Cardiac septum (tissue), 1 donor: ENCODE data around the gene CDH23. TPM values are rescaled to one million over a fixed set of nuclear protein-coding genes. Genes with fewer than 3 reads are reported as not detected.

Experiments used
- DNase-seq: peaks from one replicate; pipeline ENCODE4 v3.0.0-alpha.2; 2020; ENCODE audit warnings: low spot score
- intact Hi-C: fragments of 100-400 bp; cut with DNase I; formaldehyde crosslinking; loops from one replicate; pipeline ENCODE4 v1.14.0; 2022
- total RNA-seq: library from RNA; stranded (reverse); fragmentation: NEBNext Ultra II Directional; extraction: Animal tissue kit (Norgen Biotek cat#: 25700); gene quantifications from one replicate; pipeline ENCODE4 v1.2.1, GENCODE V29; 2021
- donor health status: DM: no; HTN: no; CAD: no.

CDH23 gene
- total RNA-seq, 1 donor from 2014 or later, result 9.3 TPM

DNA sequence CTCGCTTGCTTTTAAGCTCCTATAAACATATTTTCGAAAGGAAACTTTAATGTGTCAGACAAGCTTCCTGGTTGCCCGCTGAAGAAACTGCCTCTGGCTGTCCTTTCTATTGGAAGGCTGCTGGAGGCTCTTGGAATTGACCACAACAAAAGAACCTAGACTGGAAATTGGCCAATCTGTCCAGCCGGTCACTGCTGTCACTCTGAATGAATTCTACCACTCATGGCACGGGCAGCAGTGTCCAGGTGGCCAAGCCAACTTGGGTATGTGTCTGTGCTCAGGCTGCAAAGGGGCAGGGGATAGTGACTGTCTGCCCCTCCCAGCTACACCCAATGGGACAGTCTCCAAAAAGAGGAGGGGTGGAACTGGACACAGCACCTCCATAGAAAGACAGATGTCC is 57.6 kb downstream of the CDH23 start:
- intact Hi-C loops, result no loop called here
- DNase-seq, result no peak

DNA sequence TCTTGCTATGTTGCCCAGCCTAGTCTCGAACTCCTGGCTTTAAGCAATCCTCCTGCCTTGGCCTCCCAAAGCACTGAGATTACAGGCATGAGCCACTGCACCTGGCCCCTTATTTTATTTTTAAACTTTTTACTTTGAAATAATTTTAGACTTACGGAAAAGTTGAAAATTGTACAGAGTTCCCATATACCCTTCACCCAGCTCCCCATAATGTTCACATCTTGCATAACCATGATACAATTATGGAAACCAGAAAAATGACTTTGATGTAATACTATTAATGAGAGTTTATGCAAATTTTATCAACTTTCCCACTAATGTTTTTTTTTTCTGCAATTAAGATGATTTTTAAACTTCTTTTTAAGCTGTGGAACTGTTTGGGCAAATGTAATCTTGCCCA is 58.3 kb downstream of the CDH23 start:
- intact Hi-C loops, result no loop called here
- DNase-seq, result no peak

DNA sequence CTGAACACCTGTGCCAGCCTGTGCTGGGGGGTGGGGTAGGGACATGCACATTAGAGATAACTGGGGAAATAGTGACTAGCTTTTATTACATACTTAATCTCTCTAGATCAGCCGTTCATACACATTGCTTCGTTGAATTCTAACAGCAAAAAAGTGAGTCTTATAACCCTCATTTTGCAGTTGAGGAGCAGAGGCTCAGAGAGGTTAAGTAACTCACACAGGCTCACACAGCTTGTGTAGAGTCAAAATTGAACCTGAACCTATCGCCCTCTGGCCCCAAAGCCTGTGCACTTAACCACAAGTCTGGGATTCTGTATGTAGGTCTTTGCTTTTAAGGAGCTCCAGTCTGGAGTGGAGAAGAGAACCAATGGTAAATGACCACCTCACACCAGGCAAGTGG is 59.9 kb downstream of the CDH23 start:
- no peak for DNase-seq
- intact Hi-C loops, result no loop called here

DNA sequence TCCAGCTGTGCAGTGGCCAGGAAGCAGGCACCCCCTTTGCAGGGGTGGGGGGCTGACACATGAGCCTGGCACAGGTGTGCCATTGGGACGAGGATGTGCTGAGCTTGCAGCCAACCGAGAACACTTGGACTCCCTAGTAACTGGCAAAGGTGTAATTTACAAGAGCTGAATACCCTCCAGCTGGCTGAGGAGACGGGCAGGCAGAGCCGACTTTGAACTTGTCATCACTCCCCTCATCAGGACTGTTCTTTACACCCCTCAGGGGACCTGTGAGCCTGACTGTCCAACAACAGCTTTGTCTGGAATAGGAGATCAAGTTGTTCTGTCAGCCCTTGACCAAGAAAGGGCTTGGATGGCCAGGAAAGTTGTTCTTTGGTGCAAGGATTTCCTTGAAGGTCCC is 61.2 kb downstream of the CDH23 start:
- intact Hi-C loops, result no loop called here
- no peak for DNase-seq

DNA sequence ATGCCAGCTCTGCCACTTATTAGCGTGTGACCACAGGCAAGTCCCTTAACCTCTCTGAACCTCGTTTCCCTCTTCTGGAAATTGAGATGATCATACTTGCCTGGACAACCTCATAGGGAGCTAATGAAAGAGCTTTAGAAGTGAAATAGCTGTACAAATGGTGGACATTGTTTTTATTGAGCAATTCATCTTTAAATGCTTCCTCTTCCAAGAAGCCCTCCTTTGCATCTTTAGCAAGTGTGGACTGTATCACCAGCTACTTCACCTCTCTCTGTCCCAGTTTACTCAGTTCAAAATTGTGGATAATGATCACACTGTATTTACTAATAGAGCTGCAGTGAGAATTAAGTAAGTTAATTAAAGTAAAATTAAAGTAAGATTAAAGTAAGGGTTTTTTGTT is 61.7 kb downstream of the CDH23 start:
- intact Hi-C loops, result no loop called here
- DNase-seq, result no peak

DNA sequence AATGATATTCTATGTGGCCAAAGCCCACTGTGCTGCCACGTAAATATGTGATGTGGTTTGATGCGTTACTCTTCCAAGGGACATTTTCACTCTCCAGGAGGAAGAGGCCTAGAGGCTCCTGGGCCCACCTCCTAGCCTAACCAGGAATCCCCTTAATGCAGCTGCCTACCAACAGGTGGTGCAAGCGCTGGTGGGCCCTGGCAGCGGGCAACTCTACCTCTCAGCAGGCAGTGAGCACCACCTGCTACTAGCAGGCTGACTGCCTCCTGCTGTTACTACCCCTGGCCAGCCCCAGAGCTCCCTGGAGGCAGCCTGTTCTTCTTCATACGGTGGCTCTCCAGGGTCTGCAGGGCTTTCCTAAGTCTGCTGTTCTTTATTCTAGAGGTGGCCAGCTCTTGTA is 62.8 kb downstream of the CDH23 start:
- intact Hi-C loops, result no loop called here
- no peak for DNase-seq

DNA sequence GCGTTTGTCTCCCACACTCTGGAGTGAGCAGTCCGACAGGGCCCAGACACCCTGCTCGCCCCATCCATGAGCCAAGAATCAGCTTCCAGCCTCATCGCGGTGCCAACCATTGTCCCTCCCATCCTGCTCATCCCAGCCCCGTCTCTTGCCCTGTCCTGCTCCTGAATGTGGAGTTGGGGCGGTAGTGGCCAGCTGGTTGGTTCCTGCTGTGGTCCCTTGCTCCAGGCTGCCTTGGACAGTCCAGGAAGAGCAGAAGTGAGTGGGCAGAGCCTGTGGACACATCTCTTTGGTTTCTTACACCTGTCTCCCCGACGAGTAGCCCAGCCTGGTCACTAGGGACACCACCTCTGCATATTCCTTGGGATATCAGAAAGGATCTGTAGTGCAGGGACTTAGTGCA is 63.9 kb downstream of the CDH23 start:
- intact Hi-C loops, result no loop called here
- DNase-seq, result no peak

DNA sequence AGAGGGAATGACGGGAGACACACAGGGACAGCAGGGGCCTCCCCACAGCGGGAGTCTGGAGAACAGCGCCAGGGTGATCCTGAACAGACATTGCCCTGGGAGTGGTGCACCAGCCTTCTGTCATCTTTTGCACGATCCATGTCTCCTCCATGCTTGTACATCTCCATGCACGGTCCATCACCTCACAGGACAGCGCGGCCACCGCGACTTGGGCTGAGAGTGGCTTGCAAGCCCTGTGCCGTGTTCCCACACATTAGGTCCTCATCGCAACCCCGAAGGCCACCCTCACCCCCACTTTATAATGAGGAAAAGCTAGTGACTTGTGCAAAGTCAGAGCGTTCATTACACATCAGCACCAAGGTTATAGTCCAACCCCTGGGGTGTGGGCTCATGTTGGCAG is 64.7 kb downstream of the CDH23 start:
- DNase-seq, result no peak
- intact Hi-C loops, result no loop called here

DNA sequence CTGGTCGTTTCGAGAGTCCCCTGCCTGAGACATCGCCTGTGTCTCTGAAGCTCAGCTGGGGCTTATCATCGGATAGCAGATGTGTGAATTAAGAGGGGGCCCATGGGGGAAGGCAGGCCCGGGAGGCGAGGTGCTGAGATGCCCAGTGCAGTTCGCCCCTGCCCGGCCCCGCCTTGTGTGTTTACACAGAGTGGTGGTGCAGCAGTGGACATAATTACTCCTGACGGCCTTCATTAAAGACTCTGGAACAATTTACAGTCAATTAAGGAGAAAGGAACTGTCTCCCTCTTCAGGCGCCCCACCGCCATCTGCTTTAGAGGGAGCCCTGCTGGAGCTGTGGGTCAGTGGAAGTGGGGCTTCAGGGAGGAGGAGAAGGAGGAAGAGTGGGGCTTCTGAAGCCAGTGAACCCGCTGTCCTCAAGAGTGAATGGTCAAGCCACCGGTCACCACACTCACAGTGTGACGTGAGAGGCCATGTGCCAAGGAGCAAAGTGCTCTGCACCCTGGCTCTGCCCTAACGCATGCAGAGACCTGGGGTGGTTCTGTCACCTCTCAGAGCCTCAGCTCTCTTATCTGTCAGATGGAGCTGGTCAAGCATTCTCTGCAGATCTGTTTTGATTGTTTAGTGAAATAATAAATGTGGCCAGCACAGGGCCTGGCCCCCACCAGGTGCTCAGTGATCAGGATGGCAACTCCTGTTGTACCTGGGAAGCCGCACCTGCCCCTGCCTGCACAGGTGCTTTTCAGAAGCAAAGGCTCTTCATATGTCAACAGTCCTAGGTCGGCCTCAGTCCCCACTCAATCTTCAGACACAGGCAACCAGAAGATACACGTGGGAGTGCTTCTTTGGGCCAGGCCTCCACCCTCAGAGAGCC is 65.6 kb downstream of the CDH23 start:
- DNase-seq, result no peak
- intact Hi-C loops, result no loop called here

DNA sequence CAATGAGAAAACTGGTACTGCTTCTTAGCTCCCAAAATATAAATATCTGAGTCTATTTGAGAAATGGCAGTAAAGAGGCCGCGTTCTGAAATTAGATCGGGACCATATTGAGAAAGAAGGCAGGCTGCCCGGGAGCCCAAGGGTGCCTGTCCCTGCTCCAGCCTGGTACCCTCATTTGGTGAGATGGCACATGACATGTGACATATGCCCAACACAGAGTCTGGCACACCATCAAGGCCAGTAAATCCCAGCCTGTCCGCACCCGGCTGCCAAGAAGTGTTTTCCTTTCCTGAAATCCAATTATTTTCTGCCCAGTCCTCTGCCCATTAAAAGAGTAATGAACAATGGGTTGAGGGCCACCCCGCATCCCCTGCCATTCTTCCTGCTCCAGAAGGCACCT is 66.4 kb downstream of the CDH23 start:
- intact Hi-C loops, result no loop called here
- DNase-seq, result no peak

DNA sequence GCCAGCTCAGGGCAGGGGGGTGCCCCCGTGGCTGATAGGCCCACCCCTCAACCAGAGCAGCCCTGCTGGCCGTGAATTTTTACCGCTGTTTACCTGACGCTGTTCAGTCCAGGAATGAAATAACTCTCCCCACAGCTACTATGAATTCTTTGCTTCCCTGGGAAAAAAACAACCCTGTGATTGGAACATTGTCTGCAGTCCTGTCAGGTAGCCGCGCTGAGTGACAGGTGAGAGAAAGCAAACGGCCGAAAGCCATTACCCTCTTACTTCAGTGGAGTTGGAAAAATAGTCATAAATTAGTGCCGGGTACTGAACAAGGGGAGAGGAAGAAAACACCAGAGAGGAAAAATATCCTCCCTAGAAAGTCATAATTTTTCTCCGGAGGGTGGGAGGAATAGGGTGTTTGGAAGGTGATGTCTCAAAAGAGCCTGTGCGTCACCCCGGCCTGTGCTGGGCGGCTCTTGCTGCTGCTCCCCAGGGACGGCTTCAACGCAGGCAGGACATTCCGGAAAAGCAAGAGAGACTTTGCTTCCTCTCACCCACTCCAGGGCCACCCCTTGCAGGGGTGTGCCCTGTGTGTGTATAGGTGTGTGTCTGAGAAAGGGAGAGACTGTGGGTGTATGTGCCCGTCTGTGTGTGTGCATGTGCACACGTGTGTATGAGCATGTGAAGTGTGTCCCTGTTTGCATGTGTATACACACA is 69.0 kb downstream of the CDH23 start:
- intact Hi-C loops, result no loop called here
- no peak for DNase-seq

DNA sequence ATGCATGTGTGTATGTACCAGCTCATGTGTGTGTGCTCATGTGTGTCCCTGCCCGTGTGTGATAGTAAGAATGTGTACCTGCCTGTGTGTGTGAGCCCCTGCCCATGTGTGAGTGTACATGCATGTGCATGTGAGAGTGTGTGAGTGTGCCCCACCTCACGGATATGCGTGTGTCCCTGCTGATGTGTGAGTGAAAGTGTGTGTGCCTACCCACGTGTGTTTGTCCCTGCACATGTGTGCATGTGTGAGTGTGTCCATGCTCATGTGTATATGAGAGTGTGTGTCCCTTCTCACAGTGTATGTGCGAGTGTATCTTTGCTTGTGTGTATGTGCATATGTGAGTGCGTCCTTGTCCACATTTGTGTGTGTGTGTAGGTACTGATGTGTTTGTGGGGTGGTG is 69.6 kb downstream of the CDH23 start:
- intact Hi-C loops, result no loop called here
- no peak for DNase-seq

DNA sequence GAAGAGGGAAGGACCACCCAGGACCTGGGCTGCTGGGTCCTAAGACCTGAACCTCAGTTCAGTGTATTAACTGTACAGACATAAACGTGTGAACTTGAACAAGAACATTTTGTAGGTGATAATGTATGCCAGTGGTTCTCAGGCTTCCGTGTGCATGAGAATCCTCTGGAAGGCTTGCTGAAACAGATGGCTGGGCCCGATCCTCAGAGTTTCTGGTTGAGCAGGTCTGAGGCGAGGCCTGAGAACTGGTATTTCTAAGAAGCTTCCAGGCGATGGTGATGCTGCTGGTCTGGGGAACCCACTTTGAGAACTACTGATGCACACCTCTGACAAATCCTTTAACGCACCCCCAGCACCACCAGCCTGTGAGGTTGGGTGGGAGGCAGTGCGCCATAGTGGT is 70.4 kb downstream of the CDH23 start:
- intact Hi-C loops, result no loop called here
- no peak for DNase-seq

DNA sequence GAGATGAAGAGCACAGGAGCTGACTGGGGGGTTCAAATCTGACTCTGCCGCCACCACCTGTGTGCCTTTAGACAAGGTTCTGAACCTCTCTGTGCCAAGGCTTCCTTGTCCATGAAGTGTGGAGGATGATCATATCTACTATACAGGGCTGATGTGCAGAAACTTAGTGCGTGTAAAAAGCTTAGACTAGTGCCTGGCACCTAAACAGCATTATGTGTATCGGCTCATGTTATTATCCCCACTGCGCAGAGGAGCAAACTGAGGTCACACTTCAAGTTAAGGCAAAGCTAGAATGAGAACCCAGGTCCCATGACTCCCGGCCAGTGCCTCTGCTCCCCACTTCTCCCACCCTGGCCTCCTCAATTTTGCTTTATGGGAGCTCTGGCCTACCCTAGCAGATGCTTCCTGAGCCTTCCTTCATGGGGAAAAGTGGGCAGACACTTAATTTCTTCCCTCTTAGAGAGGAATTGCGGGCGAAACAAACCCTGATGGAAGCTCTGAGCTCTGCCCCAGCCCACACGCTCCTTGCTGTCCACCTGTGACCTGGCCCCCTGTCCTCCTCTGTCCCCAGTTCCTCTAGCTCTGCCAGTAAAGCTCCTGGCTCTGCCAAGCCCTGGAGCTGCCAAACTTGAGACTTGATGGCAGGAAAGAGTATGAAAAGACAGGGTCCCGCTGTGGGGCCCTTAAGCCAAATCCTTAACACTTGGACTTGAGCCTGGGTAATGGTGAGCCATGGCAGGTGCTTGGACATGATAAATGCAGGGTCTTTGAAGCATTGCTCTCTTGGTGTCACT is 71.0 kb downstream of the CDH23 start:
- DNase-seq, result no peak
- intact Hi-C loops, result no loop called here

DNA sequence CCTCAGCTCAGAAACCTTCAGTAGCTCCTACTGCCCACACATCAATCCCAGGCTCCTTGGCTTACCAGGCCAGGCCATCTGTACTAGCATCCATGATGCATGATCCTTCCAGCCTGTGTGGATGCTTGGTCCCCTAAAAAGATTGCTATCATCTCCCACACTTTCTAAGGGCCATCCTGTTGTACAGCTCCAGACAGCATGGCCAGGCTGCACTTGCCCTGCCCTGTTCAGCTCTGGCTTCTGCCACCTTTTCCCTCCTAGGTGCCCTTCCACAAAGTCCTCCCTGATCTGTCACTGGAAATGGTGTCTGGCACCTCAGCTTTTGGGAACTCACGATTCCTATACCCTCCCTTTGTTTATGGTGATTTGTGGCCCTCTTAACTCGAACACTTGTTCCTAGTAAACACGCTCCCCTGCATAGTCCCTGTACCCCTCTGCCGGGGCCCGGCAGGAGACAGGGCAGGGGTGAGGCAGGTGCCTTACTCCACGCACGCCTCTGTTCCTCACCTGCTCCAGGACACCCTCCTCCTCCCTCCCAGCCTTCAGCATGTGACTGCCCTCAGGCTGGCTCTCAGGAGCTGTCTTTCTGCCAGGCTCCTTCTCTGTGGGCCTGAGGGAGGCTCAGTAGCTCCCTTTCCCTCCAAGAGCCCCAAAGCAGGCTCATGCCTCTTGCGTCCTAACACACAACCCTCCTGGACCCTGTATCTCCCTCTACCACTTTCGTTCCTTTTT is 71.8 kb downstream of the CDH23 start:
- no peak for DNase-seq
- intact Hi-C loops, result no loop called here

DNA sequence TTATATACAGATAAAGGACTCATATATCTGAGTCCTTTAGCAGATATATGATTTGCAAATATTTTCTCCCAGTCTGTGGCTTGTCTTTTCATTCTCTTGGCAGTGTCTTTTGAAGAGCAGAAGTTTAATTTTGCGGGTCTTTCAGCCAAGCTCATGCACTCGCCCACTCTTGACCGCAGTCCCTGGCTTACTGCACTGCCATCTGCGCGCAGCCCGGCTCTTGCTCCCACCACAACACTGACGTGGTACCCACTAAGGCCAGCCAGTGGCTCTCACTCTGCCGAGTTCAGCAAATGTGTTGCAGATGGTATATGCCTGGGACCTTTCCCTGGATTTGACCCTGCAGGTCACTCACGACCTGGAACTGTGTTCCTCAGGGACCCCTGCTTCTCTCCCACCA is 74.3 kb downstream of the CDH23 start:
- no peak for DNase-seq
- intact Hi-C loops, result no loop called here

DNA sequence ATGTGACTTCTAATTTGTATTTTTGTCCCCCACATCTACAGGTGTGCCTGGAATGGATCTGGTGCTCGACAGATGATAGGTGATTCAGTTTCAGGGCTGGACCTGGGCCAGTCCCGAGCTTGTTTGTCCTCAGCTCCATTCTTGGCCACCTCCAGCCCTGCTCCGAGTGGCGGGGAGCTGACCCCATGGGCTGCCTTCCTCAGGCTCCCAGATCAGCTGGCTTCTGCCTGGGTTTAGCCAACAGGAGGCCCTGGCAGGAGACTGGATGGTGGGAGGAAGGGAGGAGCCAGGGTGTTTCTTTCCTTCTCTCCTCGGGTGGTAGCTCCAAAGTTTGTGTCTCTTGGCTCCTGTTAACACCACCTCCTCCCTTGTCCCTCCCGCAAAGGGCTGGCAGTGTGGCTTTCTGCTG is 75.2 kb downstream of the CDH23 start:
- no peak for DNase-seq
- intact Hi-C loops, result no loop called here

DNA sequence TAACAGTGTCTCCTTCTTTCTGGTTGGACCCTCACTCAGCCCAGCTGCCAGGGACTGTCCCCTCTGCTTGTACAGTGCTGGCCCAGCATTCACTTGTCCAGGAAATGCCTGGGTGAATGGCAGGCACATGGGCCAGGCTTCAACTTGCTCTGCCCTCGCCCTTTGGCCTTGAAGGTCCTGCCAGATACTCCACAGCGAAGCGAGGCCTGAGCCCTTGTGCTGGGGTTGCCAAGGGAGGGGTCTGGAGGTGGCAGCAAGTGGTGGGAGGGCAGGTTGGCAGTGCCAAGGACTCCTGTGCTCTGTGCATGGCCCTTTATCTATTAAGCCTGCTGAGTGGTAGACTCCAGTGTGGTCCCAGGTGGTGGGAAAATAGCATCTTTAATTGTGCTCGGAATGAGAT is 75.7 kb downstream of the CDH23 start:
- intact Hi-C loops, result no loop called here
- DNase-seq, result no peak

DNA sequence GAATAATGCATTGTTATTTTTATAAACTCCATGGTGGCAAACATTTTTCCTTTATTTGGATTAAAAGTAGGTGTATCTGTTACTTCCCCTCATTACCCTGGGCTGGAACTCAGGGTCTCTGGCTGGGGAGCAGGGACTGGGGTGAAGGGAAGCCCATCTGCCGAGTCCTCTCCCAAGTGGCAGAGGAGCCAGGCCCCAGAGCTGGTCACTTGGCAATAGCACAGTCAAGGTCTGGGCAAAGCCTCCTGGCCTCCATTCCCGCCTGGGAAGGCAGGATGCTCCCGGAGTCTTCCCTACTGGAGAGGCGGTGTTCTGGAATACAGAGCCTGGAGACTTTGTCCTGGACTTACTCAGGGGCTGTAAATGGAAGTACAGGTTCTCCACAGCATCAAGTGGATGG is 76.2 kb downstream of the CDH23 start:
- intact Hi-C loops, result no loop called here
- no peak for DNase-seq
